CD14-positive monocyte (primary cell): ENCODE results near the gene BRF1. TPM values are rescaled to one million over a fixed set of nuclear protein-coding genes. Genes with fewer than 3 reads are reported as not detected.
"Not testable (repeated sequence)": the region's sequence is repeated elsewhere in the genome, so short reads cannot be mapped to it uniquely, and the experiment has no call there.

ENCODE experiments used
- DNase-seq, 3 donors: peaks; one replicate each; pipeline ENCODE4 v3.0.0-alpha.2; 2011 to 2022
- H2AFZ ChIP-seq: 2 replicates; pipeline ENCODE4 v1.6.0; 2012; ENCODE audit warnings: mild to moderate bottlenecking, low read depth, low read length, inconsistent platforms; ENCODE audit not compliant: insufficient read depth, poor library complexity, severe bottlenecking
- H3K27ac ChIP-seq, 2 donors: 1 replicate in 1 of 2; 2 replicates in 1 of 2; pipeline ENCODE4 v1.5.1; 2012 to 2013; ENCODE audit warnings: low read length in 2 of 2, control low read depth in 1 of 2, inconsistent platforms in 1 of 2, low read depth in 1 of 2, mild to moderate bottlenecking in 1 of 2
- H3K27me3 ChIP-seq, 2 donors: one replicate each; pipeline versions ENCODE4 v1.6.0 to v1.6.1; 2011 to 2013; ENCODE audit warnings: low read length in 2 of 2; ENCODE audit not compliant: control insufficient read depth in 2 of 2, insufficient read depth in 2 of 2
- H3K36me3 ChIP-seq, 2 donors: replicated peaks in 1 of 2; 1 replicate in 1 of 2; 2 replicates in 1 of 2; pipeline versions ENCODE4 v1.5.1 to v1.6.1; 2012 to 2013; ENCODE audit warnings: low read length in 2 of 2, control low read depth in 1 of 2, inconsistent platforms in 1 of 2, mild to moderate bottlenecking in 1 of 2; ENCODE audit not compliant: insufficient read depth in 2 of 2, control insufficient read depth in 1 of 2
- H3K4me1 ChIP-seq, 2 donors: 1 replicate in 1 of 2; 2 replicates in 1 of 2; pipeline versions ENCODE4 v1.5.1 to v1.6.1; 2012 to 2013; ENCODE audit warnings: low read length in 2 of 2, control low read depth in 1 of 2, inconsistent platforms in 1 of 2, mild to moderate bottlenecking in 1 of 2, moderate library complexity in 1 of 2; ENCODE audit not compliant: insufficient read depth in 2 of 2, control insufficient read depth in 1 of 2
- H3K4me2 ChIP-seq: replicated peaks from 2 replicates; pipeline ENCODE3; 2012; ENCODE audit warnings: low read length, moderate library complexity, mild to moderate bottlenecking; ENCODE audit not compliant: poor library complexity, severe bottlenecking; ENCODE audit errors: extremely low read depth
- H3K4me3 ChIP-seq, 3 experiments: fragments of 200-600 bp in 1 of 3; sonication (generic) in 1 of 3; replicated peaks in 1 of 3; 1 replicate in 2 of 3; 2 replicates in 1 of 3; pipeline ENCODE4 v1.5.1; 2011 to 2013; ENCODE audit warnings: low read length in 3 of 3, mild to moderate bottlenecking in 3 of 3, control low read depth in 2 of 3, low read depth in 2 of 3, inconsistent platforms in 1 of 3, moderate library complexity in 1 of 3
- H3K79me2 ChIP-seq: 2 replicates; pipeline ENCODE4 v1.6.0; 2012; ENCODE audit warnings: mild to moderate bottlenecking, control low read depth, inconsistent platforms, low read length, moderate library complexity; ENCODE audit not compliant: insufficient read depth
- H3K9ac ChIP-seq: 2 replicates; pipeline ENCODE4 v1.6.0; 2017; ENCODE audit warnings: low read length, mild to moderate bottlenecking; ENCODE audit not compliant: insufficient read depth, poor library complexity, severe bottlenecking
- H3K9me3 ChIP-seq, 2 donors: replicated peaks in 1 of 2; 1 replicate in 1 of 2; 2 replicates in 1 of 2; pipeline versions ENCODE4 v1.5.1 to v1.6.1; 2012 to 2013; ENCODE audit warnings: low read length in 2 of 2, control low read depth in 1 of 2; ENCODE audit not compliant: control insufficient read depth in 1 of 2, insufficient read depth in 1 of 2
- H4K20me1 ChIP-seq: 2 replicates; pipeline ENCODE4 v1.6.0; 2012; ENCODE audit warnings: mild to moderate bottlenecking, low read length, control low read depth, moderate library complexity; ENCODE audit not compliant: insufficient read depth
- H3K27ac Mint-ChIP-seq, 7 donors: one replicate each; pipeline ENCODE4 v1.8.0; 2020; ENCODE audit warnings: mild to moderate bottlenecking in 7 of 7, mixed read lengths in 7 of 7, moderate library complexity in 6 of 7, inconsistent platforms in 2 of 7
- H3K27me3 Mint-ChIP-seq, 3 donors: one replicate each; pipeline ENCODE4 v1.8.0; 2021 to 2022; ENCODE audit warnings: low read depth in 3 of 3, mild to moderate bottlenecking in 3 of 3, mixed read lengths in 3 of 3, moderate library complexity in 3 of 3, inconsistent platforms in 1 of 3
- H3K36me3 Mint-ChIP-seq, 2 donors: one replicate each; pipeline ENCODE4 v1.8.0; 2020; ENCODE audit warnings: mixed read lengths in 2 of 2, inconsistent platforms in 1 of 2, mild to moderate bottlenecking in 1 of 2
- H3K4me1 Mint-ChIP-seq: one replicate; pipeline ENCODE4 v1.8.0; 2020; ENCODE audit warnings: mild to moderate bottlenecking, mixed read lengths
- H3K4me3 Mint-ChIP-seq, 2 donors: one replicate each; pipeline ENCODE4 v1.8.0; 2020; ENCODE audit warnings: mild to moderate bottlenecking in 2 of 2, mixed read lengths in 2 of 2, moderate library complexity in 1 of 2
- H3K9me3 Mint-ChIP-seq, 7 donors: one replicate each; pipeline ENCODE4 v1.8.0; 2020 to 2022; ENCODE audit warnings: mixed read lengths in 7 of 7, mild to moderate bottlenecking in 6 of 7, moderate library complexity in 6 of 7, inconsistent platforms in 2 of 7
- WGBS: methylation state at CpG from one replicate; pipeline ENCODE4 v1.1.5; 2013; ENCODE audit warnings: missing lambda C conversion rate; ENCODE audit not compliant: insufficient coverage; 5-methylcytosine and 5-hydroxymethylcytosine counted together
- intact Hi-C, 2 donors: fragments of 100-400 bp; cut with micrococcal nuclease; formaldehyde crosslinking; loops; one replicate each; pipeline versions ENCODE4 v1.15.0 to v1.15.1; 2023
- polyA plus RNA-seq, 3 donors: library from polyadenylated mRNA; depleted of rRNA in 1 of 3; unstranded in 2 of 3; stranded (reverse) in 1 of 3; fragments of 300-500 nt in 2 of 3; fragments of >200 nt in 1 of 3; fragmentation: Illumina TruSeq in 2 of 3; gene quantifications; 1 replicate in 2 of 3; 2 replicates in 1 of 3; pipeline ENCODE4 v1.2.3, GENCODE V29; 2012 to 2021
- TF ChIP-seq, protein P1 (sequence below): fragments of 200-600 bp; IDR thresholded peaks from one replicate; pipeline ENCODE4 v1.8.0; 2022; ENCODE audit warnings: antibody characterized with exemption, mild to moderate bottlenecking

Gene BRF1
- polyA plus RNA-seq, 3 donors, result 2.3 to 20.5 (median 2.5) TPM

DNA sequence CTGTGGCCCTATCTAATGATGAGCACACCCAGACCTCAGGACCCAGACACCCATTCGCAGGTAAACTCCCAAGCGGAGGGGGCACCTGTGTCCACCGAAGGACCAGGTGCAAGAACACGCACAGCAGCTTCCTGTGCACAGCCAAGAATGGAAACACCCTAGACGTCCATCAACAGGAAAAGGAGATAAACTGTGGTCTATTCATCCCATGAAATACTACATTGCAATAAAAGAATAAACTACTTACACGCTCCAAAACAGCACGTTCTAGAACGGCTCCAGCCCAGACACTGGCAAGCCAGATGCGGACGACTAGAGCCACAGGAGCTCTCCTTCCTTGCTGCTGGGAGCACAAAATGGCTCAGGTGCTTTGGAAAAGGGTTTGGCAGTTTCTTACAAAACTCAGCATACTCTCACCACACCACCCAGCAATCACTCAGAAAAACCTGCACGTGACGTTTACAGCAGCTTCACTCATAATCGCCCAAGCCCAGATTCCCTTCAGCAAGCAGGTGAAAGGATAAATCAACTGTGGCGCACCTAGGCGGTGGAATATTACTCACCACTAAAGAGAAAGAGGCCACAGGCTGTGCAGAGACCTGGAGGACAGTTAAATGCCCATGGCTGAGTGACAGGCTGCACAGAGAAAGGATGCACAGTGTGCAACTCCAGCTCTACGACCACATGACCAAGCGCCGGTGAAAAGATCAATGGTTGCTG is 21.0 kb downstream of the BRF1 start:
- no peaks in the 10 kb centered on the region for H3K27me3 ChIP-seq
- H3K4me3 ChIP-seq, result no peak overlapping the region
- no peak overlapping the region for H3K27ac Mint-ChIP-seq
- H3K4me1 Mint-ChIP-seq, result peaks cover 17% of the 10 kb centered on the region
- no peak overlapping the region for H3K4me2 ChIP-seq
- H3K27me3 Mint-ChIP-seq, result no peaks in the 10 kb centered on the region
- TF ChIP-seq, protein P1, sequence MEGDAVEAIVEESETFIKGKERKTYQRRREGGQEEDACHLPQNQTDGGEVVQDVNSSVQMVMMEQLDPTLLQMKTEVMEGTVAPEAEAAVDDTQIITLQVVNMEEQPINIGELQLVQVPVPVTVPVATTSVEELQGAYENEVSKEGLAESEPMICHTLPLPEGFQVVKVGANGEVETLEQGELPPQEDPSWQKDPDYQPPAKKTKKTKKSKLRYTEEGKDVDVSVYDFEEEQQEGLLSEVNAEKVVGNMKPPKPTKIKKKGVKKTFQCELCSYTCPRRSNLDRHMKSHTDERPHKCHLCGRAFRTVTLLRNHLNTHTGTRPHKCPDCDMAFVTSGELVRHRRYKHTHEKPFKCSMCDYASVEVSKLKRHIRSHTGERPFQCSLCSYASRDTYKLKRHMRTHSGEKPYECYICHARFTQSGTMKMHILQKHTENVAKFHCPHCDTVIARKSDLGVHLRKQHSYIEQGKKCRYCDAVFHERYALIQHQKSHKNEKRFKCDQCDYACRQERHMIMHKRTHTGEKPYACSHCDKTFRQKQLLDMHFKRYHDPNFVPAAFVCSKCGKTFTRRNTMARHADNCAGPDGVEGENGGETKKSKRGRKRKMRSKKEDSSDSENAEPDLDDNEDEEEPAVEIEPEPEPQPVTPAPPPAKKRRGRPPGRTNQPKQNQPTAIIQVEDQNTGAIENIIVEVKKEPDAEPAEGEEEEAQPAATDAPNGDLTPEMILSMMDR, result no peak
- H3K9me3 ChIP-seq, result no peaks in the 10 kb centered on the region
- H3K4me3 Mint-ChIP-seq, result no peak overlapping the region
- peaks cover 6 to 8% of the 10 kb centered on the region in 2 donors for H3K4me1 ChIP-seq
- H3K9me3 Mint-ChIP-seq, result no peaks in the 10 kb centered on the region
- no peak overlapping the region for H3K9ac ChIP-seq
- WGBS, result 94% methylated on average over 17 of the region's 18 CpGs
- intact Hi-C loops, result no loop called here
- peaks cover 28 to 45% of the 10 kb centered on the region in 2 donors for H3K36me3 Mint-ChIP-seq
- peaks cover 7 to 27% of the 10 kb centered on the region in 2 donors for H3K36me3 ChIP-seq
- H3K79me2 ChIP-seq, result peaks cover 54% of the 10 kb centered on the region
- H4K20me1 ChIP-seq, result peaks cover 71% of the 10 kb centered on the region
- H2AFZ ChIP-seq, result no peak overlapping the region
- no peak overlapping the region for H3K27ac ChIP-seq
- no peak for DNase-seq

DNA sequence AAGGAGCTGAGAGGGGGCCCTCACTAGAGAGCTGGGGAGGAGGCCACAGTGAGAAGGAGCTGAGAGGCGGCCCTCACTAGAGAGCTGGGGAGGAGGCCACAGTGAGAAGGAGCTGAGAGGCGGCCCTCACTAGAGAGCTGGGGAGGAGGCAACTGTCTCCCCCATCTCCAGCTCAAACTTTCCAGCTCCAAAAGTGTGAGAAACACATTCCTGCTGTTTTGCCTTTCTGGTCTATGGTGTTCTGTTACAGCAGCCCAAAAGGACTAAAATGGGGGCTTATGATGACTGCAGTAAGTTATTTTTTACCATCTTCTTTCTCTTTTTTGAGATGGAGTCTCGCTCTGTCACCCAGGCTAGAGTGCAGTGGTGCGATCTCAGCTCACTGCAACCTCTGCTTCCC is 23.4 kb downstream of the BRF1 start:
- H3K27ac Mint-ChIP-seq, H3K9me3 ChIP-seq, H3K9me3 Mint-ChIP-seq, H3K27me3 Mint-ChIP-seq, H3K27ac ChIP-seq, H3K4me1 ChIP-seq, H3K27me3 ChIP-seq, H3K4me2 ChIP-seq, H3K4me1 Mint-ChIP-seq, H3K4me3 ChIP-seq, intact Hi-C loops, H3K4me3 Mint-ChIP-seq, H2AFZ ChIP-seq, H3K9ac ChIP-seq, DNase-seq: not testable (repeated sequence)
- peaks cover 41% of the 10 kb centered on the region for H3K79me2 ChIP-seq
- H3K36me3 Mint-ChIP-seq, result peaks cover 12 to 30% of the 10 kb centered on the region in 2 donors
- 100% methylated on average over 2 of the region's 4 CpGs for WGBS
- H4K20me1 ChIP-seq, result peaks cover 67% of the 10 kb centered on the region
- H3K36me3 ChIP-seq, result peaks cover 7 to 11% of the 10 kb centered on the region in 2 donors
